HG03196 (cell line): Measurements from ENCODE around the gene MED25.

ENCODE experiments used
- ATAC-seq: cut with Tn5 transposase; IDR thresholded peaks from one replicate; pipeline ENCODE4 v1.9.1; 2021; ENCODE audit not compliant: unreplicated experiment

Gene MED25

DNA sequence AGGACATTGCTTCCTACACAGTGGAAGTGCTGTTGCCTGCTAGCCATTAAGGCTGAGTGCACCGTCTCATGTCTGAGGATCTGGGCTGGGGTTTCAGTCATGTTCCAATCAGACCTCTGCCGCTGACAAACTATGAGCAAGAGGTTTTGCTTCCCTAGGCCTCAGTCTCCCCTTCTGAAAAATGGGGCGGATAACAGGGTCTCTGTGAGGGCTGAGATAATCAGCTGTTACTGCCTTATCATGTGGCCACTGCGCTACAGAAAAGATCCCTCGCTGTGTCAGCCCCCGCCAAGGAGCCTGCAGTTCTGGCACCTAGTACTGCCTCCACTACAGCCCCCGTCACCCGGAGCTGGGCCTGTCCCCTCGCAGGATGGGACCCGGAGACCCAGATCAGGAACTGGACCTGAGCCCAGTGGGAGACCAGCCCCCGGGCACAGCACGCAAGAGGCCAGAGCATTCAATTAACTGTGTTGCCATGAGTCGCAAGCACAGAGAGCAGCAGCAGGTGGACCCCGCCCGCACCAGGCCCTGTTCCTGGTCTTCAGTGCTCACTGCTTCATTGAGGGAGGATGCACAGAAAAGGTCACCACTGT, 52.3 kb downstream of the MED25 start:
- no peak for ATAC-seq

DNA sequence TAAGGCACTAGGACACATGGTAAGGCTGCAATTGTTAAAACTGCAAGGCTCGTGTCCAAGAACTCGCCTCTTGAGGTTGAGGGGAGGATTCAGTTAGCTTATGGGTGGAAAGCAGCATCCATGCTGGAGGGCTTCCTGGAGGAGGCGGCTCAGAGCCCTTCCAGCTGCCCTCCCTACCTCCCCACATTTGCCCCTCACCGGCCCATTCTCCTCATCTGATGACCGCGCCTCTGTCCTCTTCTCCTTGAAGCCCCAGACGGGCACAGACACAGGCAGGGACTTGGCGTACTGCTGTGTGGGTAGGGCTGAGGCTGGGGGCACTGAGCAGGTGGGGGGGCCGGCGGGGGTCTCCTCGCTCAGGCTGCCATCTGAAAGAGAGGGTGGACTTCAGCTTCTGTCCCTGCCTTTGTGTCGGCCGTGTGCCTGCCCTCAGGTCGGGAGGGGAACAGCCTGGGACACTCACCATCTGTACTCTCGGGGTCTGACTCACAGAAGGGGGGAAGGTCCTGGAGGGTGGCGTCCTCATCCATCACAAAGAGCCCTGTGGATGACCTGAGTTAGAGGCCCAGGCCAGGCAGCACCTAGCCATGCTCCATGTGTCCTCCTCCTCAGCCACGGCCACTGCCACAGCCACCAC, 53.4 kb downstream of the MED25 start:
- no peak for ATAC-seq

DNA sequence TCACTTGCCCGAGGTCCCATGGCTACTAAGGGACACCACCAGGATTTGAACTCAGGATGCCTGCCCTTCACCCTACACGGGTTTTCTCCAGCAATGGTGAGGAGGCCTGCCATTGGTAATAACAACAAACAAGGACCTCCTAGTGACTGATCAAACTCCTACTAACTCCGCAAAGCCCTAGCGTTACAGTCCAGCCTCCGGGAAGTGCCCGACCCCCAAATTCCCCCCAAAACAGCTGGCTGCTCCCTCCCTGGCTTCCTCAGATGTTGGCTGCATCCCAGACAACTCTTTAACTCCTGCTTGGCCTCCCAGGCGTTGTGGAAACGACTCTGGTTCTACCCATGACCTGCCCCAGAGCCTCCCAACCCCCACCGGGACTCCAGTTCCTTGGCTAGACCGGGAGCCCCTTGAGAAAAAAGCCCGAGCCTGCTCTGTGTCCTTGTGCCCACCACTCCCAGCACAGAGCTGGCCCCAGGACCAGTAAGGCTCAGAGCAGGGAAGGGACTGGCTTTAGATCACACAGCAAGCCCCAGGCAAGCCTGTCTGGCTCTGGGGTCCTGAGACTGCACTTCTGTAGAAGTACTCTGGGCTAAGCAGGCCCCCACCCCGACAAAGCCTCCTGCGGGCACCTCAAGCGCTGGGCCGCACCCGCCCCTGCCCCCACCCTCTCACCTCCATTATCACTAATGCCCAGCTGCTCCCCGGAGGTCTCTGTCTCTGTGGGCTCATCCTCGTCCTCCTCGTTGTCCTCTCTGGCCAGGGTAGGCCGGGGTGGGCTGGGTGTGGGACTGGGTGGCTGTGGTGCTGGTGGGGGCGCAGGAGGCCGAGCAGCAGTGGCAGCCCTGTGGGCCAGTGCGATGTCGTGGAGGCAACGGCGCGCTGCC, 54.4 kb downstream of the MED25 start:
- no peak for ATAC-seq

DNA sequence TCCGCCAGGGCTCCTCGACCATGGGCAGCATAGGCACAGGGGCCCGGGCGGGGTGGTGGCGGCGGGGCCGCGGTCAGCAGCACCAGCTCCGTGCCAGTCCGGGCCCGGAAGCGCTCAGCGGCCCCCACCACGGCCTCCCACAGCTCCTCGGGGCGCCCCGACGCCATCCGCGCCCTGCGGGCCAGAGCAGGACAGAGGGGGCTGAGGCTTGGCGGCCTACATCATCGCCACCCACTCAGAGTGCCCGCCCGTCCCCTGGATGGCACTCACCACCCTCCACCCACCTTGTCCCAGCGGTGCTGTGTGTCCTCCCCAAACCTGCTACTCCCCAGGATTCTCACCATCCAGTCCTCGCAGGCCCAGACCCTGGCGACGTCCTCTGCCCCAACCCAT, 55.0 kb downstream of the MED25 start:
- no peak for ATAC-seq

DNA sequence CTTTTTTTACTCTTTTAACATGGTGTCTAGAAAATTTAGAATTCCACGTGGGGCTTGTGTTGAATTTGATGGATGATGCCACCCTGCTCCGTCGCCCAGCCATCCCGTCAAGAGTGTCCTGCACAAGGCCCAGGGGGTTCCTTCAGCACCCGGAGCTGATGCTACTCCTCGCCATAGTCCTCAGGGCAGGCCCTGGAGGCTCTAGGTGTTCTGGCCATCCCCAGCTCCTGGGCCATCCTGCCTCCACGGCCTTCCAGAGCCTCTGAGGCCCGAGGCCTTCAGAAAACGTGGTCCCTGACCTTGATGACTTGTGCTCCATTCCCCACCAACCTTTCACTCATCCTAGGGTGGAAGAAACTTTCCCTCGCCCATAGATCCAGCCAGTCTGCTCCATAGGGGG, 55.7 kb downstream of the MED25 start:
- no peak for ATAC-seq

DNA sequence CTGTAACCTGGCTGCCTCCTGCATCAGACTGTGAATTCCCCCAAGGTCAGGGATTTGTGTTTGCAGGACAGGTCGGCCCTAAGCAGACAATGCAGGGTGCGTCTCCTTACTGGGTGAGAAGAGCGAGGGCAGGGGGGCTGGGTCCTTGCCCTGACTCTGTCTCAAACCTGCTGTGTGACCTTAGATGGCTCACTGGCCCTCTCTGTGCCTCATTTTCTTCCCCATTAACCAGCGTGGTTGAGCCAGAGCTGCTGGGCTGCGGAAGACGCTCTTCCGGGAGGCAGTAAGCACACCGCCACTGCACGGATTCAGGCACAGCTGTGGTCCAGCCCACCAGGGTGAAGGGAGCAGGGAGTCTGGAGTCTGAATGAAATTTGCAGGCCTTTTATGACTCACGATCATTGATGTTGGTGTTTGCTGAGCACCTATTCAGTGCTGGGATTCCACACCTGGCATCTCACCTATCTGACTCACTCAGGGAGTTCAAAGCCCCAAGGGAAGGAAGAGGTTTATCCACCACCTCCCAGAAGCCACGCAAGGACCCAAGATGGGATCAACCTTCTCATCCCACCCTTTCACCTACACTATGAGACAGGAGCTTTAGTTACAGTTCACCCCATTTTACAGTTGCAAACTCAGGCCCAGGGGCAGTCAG, 56.5 kb downstream of the MED25 start:
- ATAC-seq: no peak

DNA sequence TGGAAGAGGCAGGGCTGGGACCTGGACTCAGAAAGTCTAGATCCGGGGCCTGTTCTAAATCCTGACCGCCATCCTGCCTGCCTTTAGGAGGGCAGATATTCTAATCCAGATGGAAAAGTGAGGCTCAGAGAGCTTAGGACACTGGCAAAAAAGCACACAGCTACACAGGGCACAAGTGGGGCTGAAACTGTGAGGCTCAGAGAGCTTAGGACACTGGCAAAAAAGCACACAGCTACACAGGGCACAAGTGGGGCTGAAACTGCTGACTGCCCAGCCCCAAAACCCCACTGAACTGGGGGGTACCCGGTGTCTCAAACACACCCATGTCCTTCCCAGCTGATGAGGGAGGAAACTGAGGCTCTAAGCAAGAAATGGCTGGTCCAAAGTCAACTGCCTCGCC, 57.1 kb downstream of the MED25 start:
- no peak for ATAC-seq

DNA sequence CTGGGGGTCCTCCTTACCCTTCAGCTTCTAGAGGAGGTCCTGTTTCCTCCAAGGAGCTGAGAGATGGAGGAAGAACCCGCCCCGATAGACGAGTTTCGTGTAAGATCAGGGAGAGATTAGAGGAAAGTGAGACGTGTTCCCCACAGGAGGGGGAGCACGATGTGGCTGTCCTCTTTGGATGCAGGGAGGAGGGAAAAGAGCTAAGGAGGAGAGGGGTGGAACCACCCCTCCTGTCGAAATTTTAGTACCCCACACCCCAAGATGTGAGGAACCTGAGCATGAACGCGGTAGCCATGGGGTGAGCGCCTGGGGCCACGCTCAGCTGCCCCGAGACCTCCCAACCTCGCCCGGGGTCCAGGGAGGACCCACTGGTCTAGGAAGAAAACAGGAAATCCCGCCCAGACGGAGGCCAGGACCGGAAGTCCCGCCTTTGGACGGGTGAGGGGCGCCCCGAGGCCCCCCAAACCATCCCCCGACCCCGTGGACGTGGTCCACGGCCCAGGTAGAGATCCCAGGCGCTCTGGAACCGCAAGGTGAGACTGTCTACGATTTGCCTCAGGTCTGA, 57.9 kb downstream of the MED25 start:
- no peak for ATAC-seq

DNA sequence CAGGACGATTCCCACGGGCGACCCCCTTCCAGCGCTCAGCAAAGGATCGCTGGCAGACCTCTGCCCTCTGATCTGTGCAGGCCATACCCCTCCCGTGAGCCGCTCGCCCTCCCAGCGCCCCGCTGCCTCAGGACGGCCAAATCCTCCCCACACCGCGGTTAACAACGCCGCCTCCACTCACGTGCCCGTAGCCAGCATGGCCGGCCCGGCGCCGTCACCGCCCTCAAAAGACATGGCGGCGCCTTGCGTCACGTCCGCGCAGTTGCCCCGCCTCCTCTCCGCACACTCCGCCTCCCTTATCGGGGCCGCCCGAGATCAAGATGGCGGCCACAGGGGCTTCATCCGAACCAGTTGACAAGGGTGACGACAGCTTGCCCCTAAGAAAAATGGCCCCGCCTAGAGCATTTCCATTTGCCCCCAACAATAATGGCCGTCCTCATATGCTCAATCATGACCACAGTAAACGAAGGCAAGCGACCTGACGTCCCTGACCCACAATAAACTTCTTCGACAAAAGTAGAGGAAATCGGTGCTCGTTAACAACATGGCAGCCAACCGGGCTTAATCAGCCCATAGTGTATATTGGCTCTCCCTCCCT, 58.4 kb downstream of the MED25 start:
- ATAC-seq: peak; percentile 46

DNA sequence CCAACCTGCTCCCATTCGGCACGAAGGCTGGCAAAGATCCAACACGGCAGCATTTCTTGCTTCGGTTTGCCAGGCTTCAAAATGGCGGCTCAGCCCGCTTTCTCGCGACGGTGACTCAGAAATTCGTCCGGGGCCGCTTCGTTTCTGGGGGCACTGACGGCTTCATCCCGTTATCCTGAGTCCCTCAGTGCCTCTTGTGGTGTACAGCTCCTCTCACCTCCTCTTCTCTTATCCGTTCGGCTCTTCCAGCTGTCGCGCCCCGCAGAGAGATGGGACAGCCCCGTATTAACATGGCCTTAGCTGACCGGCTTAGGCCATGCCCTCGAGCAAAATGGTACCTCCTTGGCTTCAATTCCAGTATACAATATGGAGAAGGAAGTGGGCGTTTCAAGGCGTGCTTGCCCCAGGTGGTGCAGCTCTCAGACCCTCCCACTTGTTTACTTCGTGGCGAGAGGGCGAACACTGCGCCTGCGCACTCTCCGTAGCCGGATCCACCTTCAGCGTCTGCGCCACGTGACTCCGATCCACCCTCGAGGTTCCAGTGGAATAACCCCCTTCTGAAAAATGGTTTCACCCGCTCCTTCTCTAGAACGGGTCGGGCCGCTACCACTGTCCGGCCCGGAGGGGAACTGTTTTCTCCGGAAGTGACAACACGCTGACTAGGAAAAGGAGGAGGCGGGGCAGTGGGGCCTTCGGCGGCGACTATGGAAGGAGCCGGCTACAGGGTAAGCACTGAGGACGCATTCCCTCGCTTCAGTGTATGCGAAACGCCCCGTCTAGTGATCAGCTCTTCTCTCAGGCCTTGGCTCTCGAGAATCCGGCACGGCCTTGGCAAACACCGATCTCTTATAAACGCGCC, 59.2 kb downstream of the MED25 start, which contains the start of the genes AKT1S1 and TBC1D17:
Gene AKT1S1 (minus strand): TSS at position 336 of the 859 bp plus-strand sequence. CDS start 4,060 bp downstream, outside the sequence.
Gene TBC1D17 (plus strand): TSS at position 683 of the 859 bp plus-strand sequence. CDS start 22 bp downstream, at position 705.
- ATAC-seq: peak; percentile 65

DNA sequence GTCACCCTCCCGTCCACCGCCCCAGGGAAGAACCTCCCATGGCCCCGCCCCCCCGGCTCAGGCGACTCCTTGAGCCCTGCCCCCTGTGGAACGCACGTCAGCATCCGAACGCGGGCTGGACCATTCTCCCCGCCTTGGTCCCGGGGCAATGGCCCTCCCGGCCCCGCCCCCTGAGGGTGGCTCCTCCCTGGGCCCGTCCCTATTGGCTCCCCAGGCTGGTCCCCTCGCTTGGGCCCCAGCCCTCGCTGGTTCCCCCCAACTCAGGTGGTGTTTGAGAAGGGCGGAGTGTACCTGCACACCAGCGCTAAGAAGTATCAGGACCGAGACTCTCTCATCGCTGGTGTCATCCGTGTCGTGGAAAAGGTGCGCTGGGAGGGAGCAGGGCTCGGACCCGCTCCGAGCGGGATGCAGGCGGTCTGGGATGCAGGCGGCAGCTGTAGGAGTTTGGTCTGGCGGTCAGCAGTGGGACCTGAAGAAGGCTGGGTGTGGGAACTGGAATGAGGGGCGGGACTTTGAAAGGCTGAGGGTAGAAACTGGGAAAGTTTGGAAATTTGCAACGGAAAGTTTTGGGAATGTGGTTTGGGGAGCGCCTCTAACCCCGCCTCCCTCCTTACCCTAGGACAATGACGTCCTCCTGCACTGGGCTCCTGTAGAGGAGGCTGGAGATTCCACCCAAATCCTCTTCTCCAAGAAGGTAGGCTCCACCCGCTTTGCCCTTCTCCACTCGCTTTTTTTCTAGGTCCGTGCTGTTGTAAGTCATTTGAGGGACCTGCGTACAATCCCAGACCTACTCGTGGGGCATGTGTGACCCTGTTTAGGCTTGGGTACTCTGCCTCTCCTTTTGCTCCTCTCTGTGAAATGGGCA, 60.0 kb downstream of the MED25 start:
- ATAC-seq: peak; percentile 42

DNA sequence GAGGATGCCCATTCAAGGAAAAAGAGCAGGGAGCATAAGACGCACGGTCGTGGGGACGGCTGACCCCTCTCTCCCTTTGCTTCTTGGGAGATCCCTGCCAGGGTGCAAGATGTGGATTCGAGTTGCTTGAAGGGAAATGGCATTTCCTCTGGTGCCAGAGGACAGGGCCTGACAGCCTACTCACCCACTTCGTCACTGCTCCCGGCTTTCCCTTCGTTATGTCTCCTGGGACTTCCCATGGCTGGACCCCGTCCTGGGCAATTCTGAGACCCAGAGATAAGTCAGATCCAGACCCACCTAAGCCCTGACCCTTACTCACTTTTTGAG, 60.6 kb downstream of the MED25 start:
- ATAC-seq: no peak

DNA sequence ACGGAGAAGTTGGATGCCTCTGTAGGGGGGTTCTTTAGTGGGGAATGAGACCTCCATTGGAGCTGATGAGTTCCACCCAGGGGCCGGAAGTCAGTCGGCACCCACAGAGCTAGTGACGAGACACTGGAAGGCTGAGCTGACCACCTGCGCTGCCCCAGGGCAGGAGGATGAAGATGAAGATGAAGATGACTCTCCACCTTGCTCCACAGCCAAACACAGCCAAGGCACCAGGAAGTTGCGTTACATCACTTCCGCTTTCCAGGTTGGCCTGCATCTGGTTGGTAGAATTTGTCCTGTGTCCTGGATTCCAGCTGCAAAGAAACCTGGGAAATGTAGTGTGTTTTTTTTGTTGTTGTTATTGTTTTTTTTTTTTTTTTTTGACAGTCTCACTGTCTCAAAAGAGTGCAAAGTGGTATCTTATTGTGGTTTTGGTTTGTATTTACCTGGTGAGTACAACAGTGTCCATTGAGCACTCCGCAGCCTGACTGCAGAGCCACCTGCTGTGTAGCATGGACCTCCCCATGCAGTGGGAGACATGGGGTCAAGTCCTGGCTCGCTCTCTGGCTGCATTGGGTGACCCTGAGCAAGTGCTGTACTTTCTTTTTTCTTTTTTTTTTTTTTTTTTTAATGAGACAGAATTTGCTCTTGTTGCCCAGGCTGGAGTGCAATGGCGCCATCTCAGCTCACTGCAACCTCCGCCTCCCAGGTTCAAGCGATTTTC, 61.3 kb downstream of the MED25 start:
- no peak for ATAC-seq

DNA sequence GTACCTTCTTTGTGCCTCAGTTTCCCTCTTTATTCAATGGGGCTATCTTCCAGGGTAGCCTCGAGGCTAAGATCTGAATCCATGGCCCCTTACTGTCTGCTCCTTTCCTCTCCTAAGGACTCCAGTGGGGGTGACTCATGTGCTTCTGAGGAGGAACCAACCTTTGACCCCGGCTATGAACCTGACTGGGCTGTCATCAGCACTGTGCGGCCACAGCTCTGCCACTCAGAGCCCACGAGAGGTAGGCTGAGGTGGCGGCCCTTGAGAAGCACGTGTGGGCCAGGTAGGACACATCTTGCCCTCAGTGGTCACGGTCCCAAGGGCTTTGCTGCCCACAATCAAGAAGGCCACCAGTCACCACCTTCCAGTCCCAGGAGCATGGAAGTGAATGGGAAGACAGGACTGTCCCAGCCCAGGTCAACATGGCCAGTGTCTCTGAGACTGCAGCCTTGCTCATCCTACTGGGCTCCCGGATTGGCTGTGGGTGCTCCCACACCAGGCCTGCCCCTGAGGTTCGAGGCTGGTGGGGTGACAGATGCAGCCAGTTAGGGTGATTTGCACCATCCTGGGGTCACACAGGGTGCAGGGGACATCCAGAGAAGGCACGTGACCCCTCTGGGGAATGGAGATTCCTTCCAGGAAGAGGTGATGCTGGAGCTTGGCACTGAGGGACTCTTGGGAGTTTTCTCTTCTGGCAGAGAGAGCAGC, 62.2 kb downstream of the MED25 start:
- ATAC-seq: no peak

DNA sequence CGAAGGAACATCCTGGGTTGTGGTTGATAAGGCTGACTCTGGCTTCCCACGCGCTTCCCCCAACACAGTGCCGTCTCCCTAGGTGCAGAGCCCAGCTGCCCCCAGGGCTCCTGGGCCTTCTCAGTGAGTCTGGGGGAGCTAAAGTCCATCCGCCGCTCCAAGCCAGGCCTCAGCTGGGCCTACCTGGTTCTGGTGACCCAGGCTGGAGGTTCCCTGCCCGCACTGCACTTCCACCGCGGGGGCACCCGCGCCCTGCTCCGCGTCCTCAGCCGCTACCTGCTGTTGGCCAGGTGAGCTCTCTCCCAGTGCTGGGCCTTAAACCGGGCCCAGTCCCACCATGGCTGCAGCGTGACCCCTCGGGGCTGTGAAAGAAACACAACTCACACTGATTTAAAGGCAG, 63.1 kb downstream of the MED25 start:
- ATAC-seq: no peak

DNA sequence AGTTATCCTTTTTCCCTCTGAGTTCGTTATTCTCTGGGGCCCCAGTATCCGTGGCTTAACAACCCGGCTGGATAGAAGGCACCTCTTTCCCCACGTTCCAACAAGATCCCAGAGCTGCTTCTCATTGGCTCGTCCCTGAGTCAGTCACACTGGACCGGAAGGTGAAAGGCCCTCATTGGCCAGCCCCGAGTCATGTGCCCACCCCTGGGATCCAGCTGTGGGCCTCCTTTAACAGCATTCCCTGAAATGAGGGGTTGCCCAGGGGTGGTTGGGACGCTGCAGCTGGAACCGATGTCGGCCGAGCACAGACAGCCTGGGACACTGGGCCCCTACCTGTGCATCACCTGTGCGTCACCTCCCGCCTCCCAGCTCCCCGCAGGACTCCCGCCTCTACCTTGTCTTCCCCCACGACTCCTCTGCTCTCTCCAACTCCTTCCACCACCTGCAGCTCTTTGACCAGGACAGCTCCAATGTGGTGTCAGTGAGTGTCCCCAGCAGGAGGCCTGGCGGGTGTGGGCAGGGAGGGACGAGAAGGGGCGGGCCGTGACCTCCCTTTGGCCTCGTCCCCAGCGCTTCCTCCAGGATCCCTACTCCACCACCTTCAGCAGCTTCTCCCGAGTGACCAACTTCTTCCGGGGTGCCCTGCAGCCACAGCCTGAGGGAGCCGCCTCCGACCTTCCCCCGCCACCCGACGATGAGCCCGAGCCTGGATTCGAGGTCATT, 63.7 kb downstream of the MED25 start:
- ATAC-seq: no peak

DNA sequence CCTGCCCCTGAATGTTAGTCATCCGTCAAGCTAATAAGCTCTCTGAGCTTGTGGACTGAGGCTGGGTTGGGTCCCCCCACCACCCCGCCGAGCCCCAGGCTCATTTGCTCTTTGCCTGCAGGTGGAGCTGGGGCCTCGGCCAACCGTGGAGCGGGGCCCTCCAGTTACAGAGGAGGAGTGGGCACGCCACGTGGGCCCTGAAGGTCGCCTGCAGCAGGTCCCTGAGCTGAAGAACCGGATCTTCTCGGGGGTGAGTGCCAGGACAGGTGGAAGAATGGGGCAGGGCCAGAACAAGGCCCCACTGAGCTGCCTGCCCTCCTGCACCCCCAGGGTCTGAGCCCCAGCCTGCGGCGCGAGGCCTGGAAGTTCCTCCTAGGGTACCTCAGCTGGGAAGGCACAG, 64.6 kb downstream of the MED25 start:
- no peak for ATAC-seq
